Measurements from ENCODE around the gene ATP11A.

Gene ATP11A

DNA sequence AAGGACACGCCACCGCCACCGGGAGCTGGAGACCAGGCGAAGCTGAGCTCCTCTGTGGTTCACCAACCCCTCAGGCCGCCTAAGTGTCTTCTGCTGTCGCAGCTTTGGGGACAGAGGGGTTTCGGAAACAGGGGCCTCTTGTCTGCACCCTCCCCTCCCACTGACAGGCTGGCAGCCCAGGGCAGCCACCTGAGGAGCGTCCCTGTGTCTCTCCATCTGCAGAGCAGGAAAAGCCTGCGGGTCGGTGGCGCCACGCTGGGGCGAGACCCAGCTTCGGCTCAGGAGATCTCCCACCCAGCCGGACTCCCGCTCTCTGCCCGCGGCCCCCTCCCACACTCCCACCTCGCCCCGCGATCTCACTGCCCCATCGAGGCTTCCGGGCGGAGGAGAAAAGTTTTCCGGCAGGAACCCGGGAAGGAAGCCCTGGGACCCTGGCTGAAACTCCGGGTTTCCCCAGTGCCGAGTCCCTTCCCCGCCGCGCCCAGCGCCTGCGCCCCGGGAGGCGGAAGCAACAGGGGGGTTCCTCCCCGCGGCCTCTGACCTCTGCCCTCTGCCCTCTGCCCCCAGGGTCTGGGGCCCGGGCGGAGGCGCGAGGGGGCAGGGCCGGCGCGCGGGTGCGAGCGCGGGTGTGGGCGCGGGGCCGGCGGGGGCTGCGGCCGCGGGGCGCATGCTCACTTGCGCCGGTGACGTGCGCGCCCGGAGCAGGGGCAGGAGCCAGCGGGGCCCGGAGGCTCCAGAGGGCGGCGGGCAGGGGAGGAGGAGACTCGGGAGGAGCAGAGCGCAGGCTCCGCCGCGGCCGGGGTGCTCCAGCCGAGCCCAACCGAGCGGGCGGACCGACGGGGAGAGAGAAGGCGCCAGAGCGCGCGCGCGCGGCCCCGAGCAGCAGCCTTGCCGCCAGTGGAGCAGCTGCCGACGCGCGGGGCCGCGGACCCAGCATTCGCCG, at the start of gene ATP11A:
Gene ATP11A, plus strand, starts transcription at position 736 of the 943 bp plus-strand sequence. CDS start 379 bp downstream, outside the sequence.
- peak; percentile 87 for DNase-seq

DNA sequence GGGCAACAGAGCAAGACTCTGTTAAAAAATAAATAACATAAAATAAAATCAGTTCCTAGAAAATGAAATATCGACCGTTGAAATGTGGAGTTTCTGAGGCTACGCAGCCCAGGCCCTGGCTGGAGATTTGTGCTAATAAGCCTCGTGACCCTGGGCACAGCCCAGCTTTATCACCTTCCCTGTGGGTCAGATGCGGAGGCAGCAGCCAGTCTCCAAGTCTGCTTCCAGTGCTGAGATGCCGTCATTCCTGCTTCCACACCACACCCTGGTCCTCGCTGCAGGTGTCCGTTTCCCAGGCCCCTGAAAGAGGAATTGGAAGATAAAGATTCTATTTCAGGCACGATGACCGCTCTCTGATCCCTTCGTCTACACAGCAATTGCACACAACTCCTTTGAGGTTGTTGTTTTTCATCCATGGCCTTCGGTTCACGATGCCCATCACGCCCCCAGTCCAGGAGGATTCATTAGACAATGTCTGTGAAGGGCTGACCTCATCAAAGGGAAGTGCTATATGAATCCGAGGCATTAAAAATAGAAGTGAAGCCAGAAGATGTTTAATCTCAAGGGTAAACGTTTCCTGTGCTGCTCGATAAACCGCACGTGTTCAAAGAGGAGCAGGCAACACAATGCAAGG, 48.3 kb upstream of the ATP11A start:
- no peak for DNase-seq

DNA sequence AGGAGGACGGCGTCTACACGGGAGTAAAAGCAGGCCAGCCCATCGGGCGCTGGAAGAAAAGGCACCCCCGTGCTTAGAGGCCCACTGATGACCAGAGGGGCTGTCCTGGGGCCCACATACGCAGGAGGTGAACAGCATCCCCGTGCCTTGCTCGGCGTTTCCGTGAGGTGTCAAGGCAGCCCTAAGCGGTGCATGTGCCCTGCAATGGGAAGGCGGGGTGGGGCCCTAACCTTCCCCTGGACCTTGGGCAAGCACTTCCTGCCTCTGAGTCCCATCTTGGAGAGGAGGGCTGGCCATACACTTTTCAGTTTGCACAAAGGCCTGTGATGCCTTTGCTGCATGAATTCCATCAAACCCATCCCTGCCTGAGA, 47.8 kb upstream of the ATP11A start:
- DNase-seq: no peak

DNA sequence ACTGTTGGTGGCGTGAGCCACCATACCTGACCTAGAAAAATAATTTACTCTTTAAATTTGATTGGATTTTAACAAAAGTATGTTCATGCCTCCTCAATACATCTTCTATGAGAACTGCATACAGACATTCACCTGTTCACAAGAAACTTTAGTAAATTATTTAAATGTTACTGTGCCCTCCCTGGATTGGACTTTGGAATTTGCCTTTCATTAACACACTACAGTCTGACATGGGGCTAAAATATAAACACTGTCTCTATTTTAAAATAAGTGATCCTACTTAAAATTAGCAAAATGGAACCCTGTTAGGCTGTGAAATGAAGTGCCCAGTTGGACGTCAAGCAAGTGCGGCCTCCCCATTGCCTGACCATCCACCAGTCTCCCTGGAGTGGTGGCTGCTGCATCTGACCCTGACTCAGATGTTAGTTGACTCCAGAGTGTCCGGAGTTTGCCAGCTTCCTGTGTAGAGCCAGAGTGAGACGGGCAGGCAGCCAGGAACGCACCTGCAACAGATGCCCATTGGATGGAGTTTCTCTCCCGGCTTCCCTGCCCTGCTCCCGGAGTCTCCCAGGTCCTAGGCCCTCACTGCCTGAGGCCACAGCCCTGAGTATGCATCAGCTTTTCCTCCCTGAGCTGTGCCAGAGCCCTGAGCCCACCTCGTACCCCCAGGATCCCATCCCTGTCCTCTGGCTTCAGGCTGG, 45.9 kb upstream of the ATP11A start:
- peak; percentile 28 for DNase-seq

DNA sequence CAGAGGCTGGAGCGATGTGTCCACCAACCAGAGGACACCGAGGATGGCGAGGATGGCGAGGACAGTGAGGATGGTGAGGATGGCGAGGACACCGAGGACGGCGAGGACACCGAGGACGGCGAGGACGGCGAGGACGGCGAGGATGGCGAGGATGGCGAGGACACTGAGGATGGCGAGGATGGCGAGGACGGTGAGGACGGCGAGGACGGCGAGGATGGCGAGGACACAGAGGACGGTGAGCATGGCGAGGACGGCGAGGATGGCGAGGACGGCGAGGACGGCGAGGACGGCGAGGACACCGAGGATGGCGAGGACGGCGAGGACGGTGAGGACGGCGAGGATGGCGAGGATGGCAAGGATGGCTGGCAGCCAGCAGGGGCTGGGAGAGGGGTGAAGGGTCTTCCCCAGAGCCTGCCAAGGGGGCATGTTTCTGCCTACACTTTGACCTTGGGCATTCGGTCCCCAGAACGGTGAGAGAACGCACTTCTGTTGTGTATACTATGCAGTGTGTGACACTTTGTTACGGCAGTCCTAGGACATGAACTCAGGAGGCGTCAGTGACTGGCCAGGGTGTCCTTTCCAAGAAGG, 44.4 kb upstream of the ATP11A start:
- DNase-seq: no peak

DNA sequence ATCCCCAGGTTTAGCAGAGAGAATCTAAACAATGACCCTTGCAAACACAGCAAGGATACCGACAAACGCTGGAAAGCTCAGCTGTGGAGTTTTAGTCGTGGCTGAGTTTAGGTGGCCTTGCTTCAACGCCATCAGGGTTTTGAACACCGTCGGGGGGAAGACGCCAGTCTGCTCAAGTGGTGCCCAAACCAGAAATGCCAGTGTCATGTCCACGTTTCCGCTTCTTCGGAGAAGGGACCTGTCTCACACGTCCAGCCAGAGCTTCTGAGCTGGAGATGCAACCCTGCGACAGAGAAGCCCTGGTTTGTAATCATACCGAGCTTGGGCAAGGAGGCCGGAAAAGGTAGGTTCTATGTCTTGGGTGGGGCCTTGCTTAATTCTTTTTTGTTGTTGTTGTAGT, 42.6 kb upstream of the ATP11A start:
- DNase-seq: no peak

DNA sequence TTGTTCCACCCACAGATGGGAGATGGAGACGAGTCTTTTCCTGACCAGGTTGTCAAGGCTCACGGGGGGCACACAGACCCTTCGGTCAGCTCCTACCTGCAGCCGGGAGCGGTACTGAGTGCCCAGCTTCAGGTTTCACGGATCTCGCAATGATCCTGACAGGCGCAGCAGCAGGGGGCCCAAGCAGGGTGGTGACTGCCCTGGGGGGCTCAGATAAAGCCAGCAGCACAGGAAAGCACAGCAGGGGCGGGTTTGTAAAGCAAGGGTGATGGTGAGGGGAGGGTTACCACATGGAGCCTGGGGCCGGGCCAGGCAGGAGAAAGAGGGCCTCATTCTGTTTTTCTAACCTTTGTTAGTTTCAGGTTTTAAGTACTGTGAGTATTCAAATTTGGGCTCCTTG, 41.7 kb upstream of the ATP11A start:
- no peak for DNase-seq

DNA sequence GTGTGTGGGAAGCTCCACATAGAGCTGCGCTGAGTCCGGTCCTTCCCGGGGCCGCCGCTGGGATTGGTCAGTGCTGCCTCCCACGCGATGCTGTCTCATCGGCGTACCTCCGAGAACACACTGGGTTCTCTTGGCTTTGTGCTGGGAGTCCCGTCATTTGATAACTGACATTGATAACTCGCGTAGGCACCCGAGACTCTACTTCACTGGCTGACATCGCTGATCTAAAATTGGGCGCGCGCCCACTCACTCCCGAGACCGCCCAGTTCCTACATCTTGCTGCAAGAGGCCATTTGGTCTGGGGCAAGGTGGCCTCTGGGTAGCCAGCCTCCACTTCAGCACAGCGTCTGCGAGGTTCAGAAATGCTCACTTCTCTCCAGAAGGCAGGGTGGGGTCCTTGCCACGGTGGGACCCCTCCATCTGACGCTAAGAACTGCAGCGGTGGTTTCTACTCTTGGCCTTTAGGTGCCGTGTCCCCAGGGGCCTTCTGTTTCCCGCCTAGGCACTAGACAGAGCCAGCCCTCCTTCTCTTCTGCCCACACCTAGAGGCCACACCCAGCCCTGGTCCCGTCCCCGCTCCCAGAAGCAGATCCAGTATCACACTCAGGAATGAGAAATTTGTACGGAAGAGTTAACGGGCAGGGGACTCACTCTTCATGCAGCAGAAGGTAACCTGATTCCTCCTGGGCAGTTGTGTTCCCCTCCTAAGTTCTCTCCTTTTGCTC, 40.7 kb upstream of the ATP11A start:
- no peak for DNase-seq

DNA sequence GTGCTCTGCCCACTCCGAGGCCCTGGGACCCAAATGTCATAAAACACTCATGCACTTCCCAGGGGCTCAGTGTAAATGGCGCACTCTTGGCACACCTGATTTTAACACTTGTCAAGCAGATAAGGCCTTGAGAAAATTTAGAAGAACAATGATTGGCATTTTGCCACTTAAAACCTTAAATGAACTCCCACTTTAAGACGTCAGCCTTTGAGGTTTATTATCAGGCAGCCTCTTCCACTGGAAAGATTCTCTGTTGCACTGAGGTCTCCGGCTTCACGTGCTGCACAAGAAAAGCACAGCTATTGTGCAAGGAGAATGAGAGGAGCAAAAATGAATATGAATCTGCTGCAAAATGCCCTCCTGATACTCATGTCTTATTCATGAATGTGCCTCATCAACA, 38.5 kb upstream of the ATP11A start:
- DNase-seq: no peak

DNA sequence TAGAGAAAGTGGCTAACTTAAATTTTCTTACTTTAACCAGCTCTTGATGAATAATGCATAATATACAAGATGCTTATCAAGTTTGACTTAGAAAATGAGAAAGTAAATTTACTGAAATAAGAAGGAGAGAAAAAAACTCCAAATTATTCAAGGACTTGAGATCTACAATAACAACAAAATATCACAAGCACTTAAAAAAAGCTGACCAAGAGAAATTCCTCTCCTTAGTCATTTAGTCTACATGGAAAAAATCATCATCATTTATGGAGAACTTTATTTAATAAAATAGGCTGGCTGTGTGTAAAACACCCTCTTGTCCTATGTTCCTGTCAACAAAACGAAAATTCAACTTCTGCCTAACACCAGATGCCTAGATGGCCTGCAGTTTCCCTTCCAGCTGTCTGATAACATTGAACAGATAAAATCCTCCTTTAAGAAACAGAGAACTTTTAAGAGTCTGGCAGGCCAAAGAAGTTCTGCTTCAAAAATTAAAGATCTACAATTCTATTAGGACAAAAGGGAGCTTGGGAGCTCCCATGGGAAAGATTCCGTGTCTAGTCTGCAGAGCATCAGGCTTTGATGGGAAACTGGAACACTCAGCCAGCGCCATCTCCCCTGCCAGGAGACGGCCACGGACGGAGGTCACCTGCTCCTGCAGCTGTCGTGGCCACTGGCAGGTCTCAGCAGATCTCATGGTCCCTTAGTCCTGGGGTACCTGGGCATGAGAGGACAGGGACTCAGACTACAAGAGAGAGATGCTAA, 37.9 kb upstream of the ATP11A start:
- DNase-seq: no peak

DNA sequence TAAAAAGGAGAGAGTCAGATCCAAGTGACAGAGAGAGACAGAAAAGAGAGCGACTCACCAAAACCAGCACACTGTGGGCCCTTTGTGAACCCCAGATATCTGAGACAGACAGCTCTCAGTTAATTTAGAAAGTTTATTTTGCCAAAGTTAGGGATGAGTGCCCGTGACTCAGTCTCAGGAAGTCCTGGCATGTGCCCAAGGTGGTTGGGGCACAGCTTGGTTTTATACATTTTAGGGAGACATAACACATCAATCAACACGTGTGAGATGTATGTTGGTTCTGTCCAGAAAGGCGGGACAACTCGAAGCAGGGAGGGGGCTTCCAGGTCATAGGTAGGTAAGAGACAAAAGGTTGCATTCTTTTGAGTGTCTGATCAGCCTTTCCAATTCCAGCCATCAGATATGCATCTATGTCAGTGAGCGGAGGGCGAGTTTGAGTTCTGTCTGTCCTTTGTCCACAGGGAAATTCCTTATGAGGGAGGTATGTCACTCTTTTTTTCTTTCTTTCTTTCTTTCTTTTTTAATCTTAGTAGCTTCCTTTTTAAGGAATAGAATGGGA, 37.2 kb upstream of the ATP11A start:
- DNase-seq: no peak

DNA sequence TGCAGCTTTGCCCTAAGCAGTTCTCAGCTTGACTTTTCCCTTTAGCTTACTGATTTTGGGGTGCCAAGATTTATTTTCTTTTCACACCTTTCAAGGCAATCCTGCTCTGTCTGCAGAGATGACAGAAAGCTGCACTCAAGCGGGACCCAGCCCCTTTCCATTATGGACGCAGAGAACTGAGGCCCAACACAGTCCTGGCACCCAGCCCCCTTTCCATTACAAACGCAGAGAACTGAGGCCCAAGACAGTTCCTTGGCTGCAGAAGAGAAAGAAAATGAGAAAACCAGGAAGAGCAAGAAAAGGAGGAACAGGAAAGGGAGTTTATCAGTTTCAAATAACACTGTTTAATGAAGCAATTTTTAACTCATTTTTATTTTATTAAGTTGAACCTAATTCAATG, 36.8 kb upstream of the ATP11A start:
- DNase-seq: no peak

DNA sequence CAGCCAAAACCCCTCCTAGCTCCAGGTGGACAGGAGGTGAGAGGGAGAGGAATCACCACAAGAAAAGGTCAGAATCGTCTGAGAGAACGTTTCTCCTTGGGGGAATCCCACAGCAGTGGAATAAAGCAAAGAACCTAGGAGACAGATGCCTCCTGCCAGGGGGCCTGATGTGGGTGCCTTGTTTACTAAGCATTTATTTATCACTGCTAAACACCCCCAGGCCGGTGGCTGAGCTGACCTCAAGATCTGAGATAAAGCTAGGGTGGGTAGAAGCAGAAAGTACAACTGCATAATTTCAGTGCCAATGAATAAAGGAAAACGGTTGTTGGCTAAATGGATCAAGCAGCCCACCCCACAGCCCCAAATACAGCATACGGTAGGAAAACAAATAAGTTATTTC, 33.9 kb upstream of the ATP11A start:
- DNase-seq: no peak

DNA sequence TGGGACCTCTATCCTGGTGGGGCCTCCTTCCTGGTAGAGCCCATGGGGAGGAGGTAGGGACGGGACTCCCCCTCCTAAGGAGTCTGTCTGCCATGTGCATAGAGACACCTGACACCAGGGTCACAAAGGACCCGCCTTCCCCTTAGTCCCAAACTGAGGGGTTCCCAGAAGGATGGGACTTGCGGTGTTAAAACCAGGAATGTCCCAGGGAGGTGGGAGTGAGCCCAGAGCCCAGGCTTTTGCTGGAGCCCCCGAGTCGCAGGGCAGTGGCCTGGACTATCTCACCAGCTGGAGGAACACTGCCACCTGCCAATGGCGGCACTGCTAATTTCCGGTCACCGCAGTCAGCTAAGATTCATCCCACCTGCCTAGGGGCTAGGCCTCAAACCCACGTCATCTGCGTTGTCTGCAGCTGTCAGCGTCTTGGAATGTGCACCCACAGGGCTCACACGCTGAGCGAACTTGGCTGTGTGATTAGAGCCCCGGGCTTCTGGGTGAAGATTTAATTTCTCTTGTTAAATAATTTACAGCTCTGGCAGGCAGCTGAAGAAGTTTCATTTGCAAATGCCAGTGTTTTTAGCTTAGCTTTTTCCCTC, 31.9 kb upstream of the ATP11A start:
- no peak for DNase-seq

DNA sequence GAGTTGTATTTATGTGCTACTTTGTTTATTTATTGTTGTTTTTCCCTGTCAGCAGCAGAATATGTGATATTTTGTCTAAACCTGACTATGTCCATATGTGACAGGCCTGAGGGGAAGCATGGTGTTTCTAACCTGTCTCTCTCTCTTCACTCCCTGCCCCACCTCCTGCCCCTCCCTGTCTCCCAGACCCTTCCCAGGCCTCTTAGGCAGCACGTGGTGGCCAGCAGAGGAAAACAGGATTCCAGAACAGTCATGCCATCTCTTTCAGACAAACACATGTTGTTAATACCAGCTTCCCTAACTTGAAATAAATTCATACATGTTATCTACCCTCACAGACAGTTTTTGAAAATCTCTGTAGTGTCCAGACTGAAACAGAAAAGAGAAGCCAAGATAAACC, 31.0 kb upstream of the ATP11A start:
- DNase-seq: no peak

DNA sequence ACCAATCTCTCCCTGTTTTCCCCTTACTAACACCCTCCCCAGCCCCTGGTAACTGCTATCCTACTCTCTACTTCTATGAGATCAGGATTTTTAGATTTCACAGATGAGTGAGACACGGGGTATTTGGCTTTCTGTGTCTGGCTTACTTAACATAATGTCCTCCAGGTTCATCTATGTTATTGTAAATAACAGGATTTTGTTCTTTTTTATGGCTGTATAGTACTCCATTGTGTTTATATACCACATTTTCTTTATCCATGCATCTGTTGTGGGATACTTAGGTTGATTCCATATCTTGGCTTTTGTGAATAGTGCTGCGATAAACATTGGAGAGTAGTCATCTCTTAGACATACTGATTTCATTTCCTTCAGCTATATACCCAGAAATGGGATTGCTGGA, 28.5 kb upstream of the ATP11A start:
- DNase-seq: no peak

DNA sequence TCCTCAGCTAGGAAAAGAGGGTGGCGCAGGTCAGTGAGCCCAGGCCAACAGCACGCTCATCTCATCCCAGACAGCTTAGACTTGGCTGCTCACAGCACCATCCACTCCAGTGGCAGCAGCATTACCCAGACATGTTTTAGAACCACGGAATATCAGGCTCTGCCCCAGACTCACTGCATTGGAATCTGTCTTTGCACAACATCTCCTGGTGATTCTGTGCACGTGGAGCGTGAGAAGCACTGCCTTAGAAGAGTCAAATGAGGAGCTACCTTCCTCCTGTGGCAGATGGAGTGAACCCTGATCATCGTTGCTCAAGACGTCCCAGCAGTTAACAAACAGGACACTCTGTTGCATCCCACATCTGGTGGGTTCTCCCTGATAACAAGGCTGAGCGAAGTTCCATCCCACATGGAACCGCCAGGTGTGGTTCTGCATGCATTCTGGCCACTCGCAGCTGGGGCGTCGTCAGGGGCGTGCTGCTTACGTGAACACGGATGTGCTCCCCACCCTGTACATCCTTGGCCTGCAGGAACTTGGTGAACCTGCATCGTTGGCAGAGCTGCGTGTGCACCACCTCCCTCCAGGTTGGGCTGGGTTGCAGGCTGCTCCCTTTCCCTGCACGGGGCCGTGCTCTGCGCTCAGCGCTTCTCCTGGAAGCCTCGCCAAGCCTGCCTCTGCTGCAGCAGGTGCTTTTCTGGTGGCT, 25.2 kb upstream of the ATP11A start:
- no peak for DNase-seq

DNA sequence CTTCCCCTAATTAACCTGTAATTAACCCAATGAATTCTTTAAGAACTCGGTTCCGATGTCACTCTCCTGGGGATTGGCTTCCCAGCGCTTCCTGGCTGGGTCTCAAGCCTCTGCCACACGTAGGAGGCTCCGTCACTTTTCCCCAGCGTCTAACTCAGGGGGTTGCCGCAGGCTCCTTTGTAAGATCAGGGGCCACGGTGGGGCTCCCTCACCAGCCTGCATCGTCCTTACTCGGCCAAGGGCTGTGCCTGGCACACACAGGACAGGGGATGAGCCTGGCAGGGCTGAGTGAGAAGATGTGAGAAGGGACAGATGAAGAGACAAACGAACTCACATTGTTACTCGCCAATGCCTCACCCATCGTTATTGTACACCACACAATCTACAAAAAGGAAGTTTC, 20.9 kb upstream of the ATP11A start:
- no peak for DNase-seq

DNA sequence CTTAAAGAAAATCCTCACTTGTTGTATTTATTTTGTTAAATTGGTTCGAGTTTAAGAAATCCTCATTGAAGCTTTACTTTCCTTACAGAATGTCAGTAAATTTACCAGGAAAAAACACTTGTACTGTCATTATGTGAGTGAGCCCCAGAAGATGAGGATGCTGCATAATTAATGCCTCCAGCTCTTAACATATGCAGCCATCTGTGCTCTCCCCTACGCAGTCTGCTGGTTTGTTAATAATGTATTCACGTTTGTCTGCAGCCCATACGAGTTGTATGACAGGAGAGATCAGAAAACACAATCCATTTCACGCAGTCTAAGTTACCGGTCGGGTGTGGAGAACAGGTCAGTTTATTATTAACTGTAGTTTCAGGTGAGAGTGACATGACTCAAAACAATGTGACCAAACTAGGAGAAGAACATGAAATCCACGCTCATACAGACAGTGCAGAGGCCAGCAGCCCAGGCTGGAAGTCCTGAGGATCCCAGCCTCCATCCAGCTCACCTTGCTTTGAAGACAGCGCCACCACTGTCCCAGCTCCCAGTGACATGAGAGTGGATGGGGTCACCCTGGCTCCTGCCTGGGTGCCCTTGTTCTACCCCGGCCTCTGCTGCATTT, 19.8 kb upstream of the ATP11A start:
- DNase-seq: no peak

DNA sequence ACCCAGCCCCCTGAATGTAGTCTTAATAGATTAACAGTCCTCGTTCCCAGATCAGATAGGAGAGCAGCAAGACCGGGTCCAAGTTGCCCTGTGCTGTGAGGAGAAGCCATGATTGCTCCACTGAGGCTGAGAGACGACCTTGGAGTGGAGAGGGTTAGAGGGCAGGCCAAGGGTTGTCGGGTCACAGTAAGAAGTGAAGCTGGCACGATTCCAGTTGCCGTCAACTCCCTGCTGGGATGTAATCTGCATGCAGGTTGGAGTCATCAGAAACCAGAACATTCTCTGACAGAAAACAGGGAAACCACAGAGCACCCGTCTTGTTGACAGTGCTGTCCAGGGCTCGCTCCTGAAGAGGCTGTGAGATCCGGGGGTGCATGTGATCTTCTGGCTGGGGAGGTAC, 19.0 kb upstream of the ATP11A start:
- DNase-seq: no peak
